Left lung (tissue), 10 donors: ENCODE data around the gene RAI1. TPM values are rescaled to one million over a fixed set of nuclear protein-coding genes. Genes with fewer than 3 reads are reported as not detected.
A peak's percentile ranks its signal among the peaks of the same experiment; 100 is the strongest.

Experiments
- ATAC-seq: fragments of 200-7000 bp; cut with Tn5 transposase; one replicate; pipeline ENCODE4 v1.9.1; 2020; ENCODE audit warnings: moderate library complexity
- DNase-seq, 4 donors: peaks; one replicate each; pipeline ENCODE4 v3.0.0-alpha.2; 2013 to 2020
- H3K27ac ChIP-seq, 2 donors: fragments of 200-600 bp; sonication (generic) in 1 of 2; one replicate each; pipeline versions ENCODE4 v1.5.0 to v1.8.0; 2020 to 2021
- H3K27me3 ChIP-seq, 2 donors: fragments of 200-600 bp; sonication (generic) in 1 of 2; one replicate each; pipeline versions ENCODE4 v1.5.0 to v1.8.0; 2020 to 2021
- H3K36me3 ChIP-seq, 2 donors: fragments of 200-600 bp; sonication (generic) in 1 of 2; one replicate each; pipeline versions ENCODE4 v1.5.0 to v1.8.0; 2020 to 2021
- H3K4me1 ChIP-seq, 2 donors: fragments of 200-600 bp; one replicate each; pipeline ENCODE4 v1.8.0; 2021
- H3K4me3 ChIP-seq, 2 donors: fragments of 200-600 bp; sonication (generic) in 1 of 2; one replicate each; pipeline versions ENCODE4 v1.5.0 to v1.8.0; 2020 to 2021; ENCODE audit warnings: mild to moderate bottlenecking in 1 of 2
- H3K9me3 ChIP-seq, 2 donors: fragments of 200-600 bp; sonication (generic) in 1 of 2; one replicate each; pipeline versions ENCODE4 v1.5.0 to v1.8.0; 2020 to 2021
- intact Hi-C, 2 donors: fragments of 100-400 bp; cut with DNase I; formaldehyde crosslinking; loops; one replicate each; pipeline versions ENCODE4 v1.11.2 to v1.14.2; 2022
- polyA plus RNA-seq, 6 donors: library from polyadenylated mRNA; unstranded; fragments of 120-200 nt; gene quantifications; one replicate each; pipeline ENCODE4 v1.2.1, GENCODE V29; 2013; ENCODE audit not compliant: insufficient read length in 6 of 6
- total RNA-seq, 2 donors: library from RNA; stranded (reverse); fragmentation: NEBNext Ultra II Directional; extraction: Animal tissue kit (Norgen Biotek cat#: 25700); gene quantifications; one replicate each; pipeline ENCODE4 v1.2.1, GENCODE V29; 2021
- TF ChIP-seq, protein P1 (sequence below), 2 donors: fragments of 200-600 bp; sonication (generic) in 1 of 2; IDR thresholded peaks; one replicate each; pipeline versions ENCODE4 v1.5.0 to v1.8.0; 2021; ENCODE audit warnings: antibody characterized with exemption in 2 of 2
- donor health status: DM: no; HTN: yes; CAD: no.
- donor health status: DM: no; HTN: no; CAD: no.

RAI1 gene
- total and polyA plus RNA-seq, 8 donors, result 28.8 to 43.8 (median 34.7) TPM

GRCh38 chr17:17817552-17817947 is 136.3 kb downstream of the RAI1 start:
- H3K27ac ChIP-seq, result no peak overlapping the region
- no peaks in the 10 kb centered on the region for H3K27me3 ChIP-seq
- TF ChIP-seq, protein P1, sequence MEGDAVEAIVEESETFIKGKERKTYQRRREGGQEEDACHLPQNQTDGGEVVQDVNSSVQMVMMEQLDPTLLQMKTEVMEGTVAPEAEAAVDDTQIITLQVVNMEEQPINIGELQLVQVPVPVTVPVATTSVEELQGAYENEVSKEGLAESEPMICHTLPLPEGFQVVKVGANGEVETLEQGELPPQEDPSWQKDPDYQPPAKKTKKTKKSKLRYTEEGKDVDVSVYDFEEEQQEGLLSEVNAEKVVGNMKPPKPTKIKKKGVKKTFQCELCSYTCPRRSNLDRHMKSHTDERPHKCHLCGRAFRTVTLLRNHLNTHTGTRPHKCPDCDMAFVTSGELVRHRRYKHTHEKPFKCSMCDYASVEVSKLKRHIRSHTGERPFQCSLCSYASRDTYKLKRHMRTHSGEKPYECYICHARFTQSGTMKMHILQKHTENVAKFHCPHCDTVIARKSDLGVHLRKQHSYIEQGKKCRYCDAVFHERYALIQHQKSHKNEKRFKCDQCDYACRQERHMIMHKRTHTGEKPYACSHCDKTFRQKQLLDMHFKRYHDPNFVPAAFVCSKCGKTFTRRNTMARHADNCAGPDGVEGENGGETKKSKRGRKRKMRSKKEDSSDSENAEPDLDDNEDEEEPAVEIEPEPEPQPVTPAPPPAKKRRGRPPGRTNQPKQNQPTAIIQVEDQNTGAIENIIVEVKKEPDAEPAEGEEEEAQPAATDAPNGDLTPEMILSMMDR (IDR thresholded peaks at IDR 0.05), result no peak
- H3K36me3 ChIP-seq, result peaks cover 0 to 72% of the 10 kb centered on the region in 2 donors
- peaks cover 23 to 55% of the 10 kb centered on the region in 2 donors for H3K4me1 ChIP-seq
- no peak overlapping the region for H3K4me3 ChIP-seq
- H3K9me3 ChIP-seq, result no peaks in the 10 kb centered on the region
- DNase-seq (no peak), ATAC-seq (no peak)
- intact Hi-C loops, result loop anchor here in 1 of 2 donors (10.0 kb wide), 1 partner anchor 47 kb away; no protein-coding TSS in a partner anchor

- intact Hi-C loops, result loop anchor here in 1 of 2 donors (10.0 kb wide), 1 partner anchor 47 kb away; no protein-coding TSS in a partner anchor
- Histone ChIP-seq H3K4me3 (no peak overlapping the region), H3K36me3 (peaks cover 0 to 66% of the 10 kb centered on the region in 2 donors), H3K4me1 (peaks cover 26 to 59% of the 10 kb centered on the region in 2 donors), H3K27me3 (no peaks in the 10 kb centered on the region), H3K9me3 (no peaks in the 10 kb centered on the region), H3K27ac (peak overlapping the region in 1 of 2 donors; percentile 4)
- ATAC-seq (peak; percentile 24), DNase-seq (no peak)
- TF ChIP-seq, protein P1 (IDR thresholded peaks at IDR 0.05), result no peak
These were observed 136.8 kb downstream of the RAI1 start for GRCh38 chr17:17818088-17818526.

DNA sequence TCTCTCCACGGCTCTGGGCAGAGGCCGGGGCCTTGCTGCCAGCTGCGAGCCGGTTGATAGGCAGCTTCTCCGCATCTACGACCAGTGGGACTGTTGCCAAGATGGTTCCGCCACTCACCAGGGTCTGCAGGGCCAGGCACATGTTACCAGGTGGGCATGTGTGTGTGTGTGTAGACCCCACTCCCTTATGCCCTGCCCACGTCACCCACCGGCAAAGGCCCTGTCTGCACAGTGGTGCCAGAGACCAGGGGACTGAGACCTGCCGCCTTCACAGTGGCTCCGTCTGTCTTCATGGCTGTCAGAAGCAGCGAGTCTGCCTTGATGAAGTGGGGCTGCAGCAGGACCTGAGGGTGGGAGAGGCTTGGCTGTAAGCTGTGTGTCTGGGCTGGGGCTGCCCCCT is 137.9 kb downstream of the RAI1 start:
- intact Hi-C loops, result loop anchor here in 1 of 2 donors (10.0 kb wide), 1 partner anchor 46 kb away; no protein-coding TSS in a partner anchor
- ATAC-seq (no peak), DNase-seq (no peak)
- peak overlapping the region in 1 of 2 donors; percentile 4 for H3K27ac ChIP-seq
- H3K9me3 ChIP-seq, result no peaks in the 10 kb centered on the region
- TF ChIP-seq, protein P1 (IDR thresholded peaks at IDR 0.05), result no peak
- peaks cover 0 to 56% of the 10 kb centered on the region in 2 donors for H3K36me3 ChIP-seq
- H3K4me1 ChIP-seq, result peaks cover 30 to 67% of the 10 kb centered on the region in 2 donors
- no peaks in the 10 kb centered on the region for H3K27me3 ChIP-seq
- H3K4me3 ChIP-seq, result no peak overlapping the region

GRCh38 chr17:17819561-17819995 is 138.3 kb downstream of the RAI1 start:
- DNase-seq (peak in 2 of 4 donors; percentile 83 to 94), ATAC-seq (peak; percentile 11)
- H3K27ac ChIP-seq, result peak overlapping the region in 1 of 2 donors; percentile 4
- intact Hi-C loops, result loop anchor here in 1 of 2 donors (10.0 kb wide), 1 partner anchor 45 kb away; no protein-coding TSS in a partner anchor
- TF ChIP-seq, protein P1 (IDR thresholded peaks at IDR 0.05), result no peak
- no peak overlapping the region for H3K4me3 ChIP-seq
- H3K36me3 ChIP-seq, result peaks cover 0 to 51% of the 10 kb centered on the region in 2 donors
- peaks cover 34 to 72% of the 10 kb centered on the region in 2 donors for H3K4me1 ChIP-seq
- no peaks in the 10 kb centered on the region for H3K9me3 ChIP-seq
- H3K27me3 ChIP-seq, result no peaks in the 10 kb centered on the region

- TF ChIP-seq, protein P1 (IDR thresholded peaks at IDR 0.05), result no peak
- no peaks in the 10 kb centered on the region for H3K9me3 ChIP-seq
- H3K36me3 ChIP-seq, result peaks cover 0 to 47% of the 10 kb centered on the region in 2 donors
- intact Hi-C loops, result no loop called here
- peaks cover 39 to 76% of the 10 kb centered on the region in 2 donors for H3K4me1 ChIP-seq
- no peak for ATAC-seq
- H3K27me3 ChIP-seq, result no peaks in the 10 kb centered on the region
- DNase-seq, result no peak
- no peak overlapping the region for H3K27ac ChIP-seq
- no peak overlapping the region for H3K4me3 ChIP-seq
These were observed 138.8 kb downstream of the RAI1 start for GRCh38 chr17:17820046-17820445.
